ENCODE results near the gene ANKFN1. TPM values are rescaled to one million over a fixed set of nuclear protein-coding genes. Genes with fewer than 3 reads are reported as not detected.

ANKFN1 gene
- total RNA-seq, 1 donor from 2014 or later: 1.6 TPM

DNA sequence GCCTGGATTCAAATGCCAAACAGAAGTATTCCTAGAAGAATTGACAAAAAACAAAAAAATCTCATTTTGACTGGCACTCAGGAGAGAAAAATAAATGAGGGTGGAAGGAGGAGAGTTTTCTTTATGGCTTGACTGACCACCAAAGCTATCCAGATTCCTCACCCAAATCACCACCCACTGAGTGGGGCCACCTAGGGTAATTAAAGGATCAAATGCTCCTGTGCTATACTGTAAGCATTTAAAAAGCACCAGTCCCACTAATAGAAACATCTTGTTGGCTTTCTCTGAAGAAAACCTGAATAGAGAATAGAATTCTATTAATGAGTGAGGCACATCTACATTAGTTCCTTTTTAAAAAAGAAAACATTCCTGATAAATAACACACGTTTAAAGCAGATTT lies 163.3 kb downstream of the ANKFN1 start:
- intact Hi-C loops (cut with DNase I): no loop called here
- no peak for DNase-seq (ENCODE audit: low spot score)
- ATAC-seq: no peak

GRCh38 chr17:56317351-56318208 lies 164.3 kb downstream of the ANKFN1 start:
- intact Hi-C loops (cut with DNase I): no loop called here
- ATAC-seq: no peak
- DNase-seq (ENCODE audit: low spot score): no peak

- intact Hi-C loops (cut with DNase I): loop anchor here (1.0 kb wide), 1 partner anchor 17 kb away; no protein-coding TSS in a partner anchor
- no peak for DNase-seq (ENCODE audit: low spot score)
- ATAC-seq: peak; percentile 76
These were observed 166.3 kb downstream of the ANKFN1 start for GRCh38 chr17:56319531-56319930.

DNA sequence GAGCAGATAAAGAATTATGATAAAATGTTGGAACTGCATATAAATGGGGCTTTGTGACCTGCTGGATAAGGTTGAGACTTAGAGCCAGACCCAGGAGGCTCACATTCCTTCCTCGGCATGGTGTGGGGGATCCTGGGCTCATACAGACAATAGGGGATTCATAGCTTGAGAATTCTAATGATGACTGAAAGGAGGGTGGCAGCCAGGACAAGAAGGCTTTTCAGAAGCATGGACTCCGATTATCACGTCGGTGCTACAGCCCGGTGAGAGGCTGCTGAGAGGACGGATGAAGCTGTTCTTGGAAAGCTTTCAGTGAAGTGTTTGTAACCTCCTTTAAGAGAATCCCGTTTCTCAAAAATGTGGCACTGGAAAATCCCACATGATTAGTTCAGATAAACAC lies 167.2 kb downstream of the ANKFN1 start:
- ATAC-seq (no peak), DNase-seq (ENCODE audit: low spot score) (no peak)
- intact Hi-C loops (cut with DNase I): no loop called here

GRCh38 chr17:56322991-56323390 lies 169.7 kb downstream of the ANKFN1 start:
- ATAC-seq (no peak), DNase-seq (ENCODE audit: low spot score) (no peak)
- intact Hi-C loops (cut with DNase I): no loop called here

- intact Hi-C loops (cut with DNase I): no loop called here
- no peak for DNase-seq (ENCODE audit: low spot score)
- ATAC-seq: no peak
These were observed 171.4 kb downstream of the ANKFN1 start for GRCh38 chr17:56324676-56325075.

DNA sequence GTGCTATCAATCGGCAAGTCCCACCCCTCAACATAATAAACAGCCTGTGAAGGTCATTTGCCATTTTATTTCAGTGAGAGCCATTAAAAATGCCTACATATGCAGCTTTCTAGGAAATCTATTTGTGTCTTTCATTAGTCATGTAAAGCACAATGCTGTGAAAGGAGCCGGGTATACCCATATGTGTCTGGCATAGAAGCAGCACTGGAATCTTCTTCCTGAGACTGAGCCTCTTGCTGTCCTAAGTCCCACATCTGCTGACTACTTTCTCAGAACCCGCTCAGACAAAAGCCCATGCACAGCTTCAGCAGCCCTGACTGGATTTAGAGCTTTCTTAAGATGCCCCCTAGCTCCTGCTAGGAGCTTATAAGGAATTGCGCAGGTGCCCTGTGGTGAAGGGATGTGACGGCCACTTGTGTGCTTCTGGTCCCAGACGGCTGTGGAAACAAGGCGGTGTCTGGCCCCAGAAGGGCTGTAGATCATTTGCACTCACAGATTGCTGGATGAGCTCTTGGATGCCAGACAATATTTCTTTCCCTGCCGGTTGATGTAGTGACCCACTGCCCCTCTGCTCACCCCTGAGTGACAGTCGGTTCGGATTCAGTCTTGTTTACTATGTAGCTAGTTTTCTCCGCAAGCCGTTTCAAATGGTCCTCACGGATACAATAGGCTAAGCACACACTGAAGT lies 172.2 kb downstream of the ANKFN1 start:
- intact Hi-C loops (cut with DNase I): no loop called here
- ATAC-seq (no peak), DNase-seq (ENCODE audit: low spot score) (no peak)

GRCh38 chr17:56326001-56326359 lies 172.7 kb downstream of the ANKFN1 start:
- DNase-seq (ENCODE audit: low spot score): no peak
- ATAC-seq: no peak
- intact Hi-C loops (cut with DNase I): no loop called here

DNA sequence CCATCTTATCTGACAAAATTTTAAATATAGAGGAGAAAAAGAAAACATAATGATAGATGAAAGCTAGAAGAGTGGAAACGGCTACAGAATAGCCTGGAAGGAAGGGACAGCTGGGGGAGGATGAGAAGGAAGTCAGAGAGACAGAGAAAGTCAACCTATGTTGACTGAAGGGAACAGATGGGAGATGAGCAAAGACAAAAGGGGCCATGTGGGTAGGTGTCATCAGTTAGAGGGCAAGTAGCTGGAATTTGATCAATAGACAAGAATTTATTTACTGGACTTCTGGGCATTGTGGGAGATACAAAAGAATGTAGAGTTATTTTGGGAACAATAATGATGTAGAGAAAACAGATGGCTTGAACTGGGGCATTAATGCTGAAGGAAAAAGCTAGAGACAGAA lies 194.4 kb downstream of the ANKFN1 start:
- intact Hi-C loops (cut with DNase I): no loop called here
- DNase-seq (ENCODE audit: low spot score): no peak
- no peak for ATAC-seq

- DNase-seq (ENCODE audit: low spot score): no peak
- intact Hi-C loops (cut with DNase I): loop anchor here (10.0 kb wide), 1 partner anchor 384 kb away; no protein-coding TSS in a partner anchor
- ATAC-seq: no peak
These were observed 197.3 kb downstream of the ANKFN1 start for GRCh38 chr17:56350592-56350991.

DNA sequence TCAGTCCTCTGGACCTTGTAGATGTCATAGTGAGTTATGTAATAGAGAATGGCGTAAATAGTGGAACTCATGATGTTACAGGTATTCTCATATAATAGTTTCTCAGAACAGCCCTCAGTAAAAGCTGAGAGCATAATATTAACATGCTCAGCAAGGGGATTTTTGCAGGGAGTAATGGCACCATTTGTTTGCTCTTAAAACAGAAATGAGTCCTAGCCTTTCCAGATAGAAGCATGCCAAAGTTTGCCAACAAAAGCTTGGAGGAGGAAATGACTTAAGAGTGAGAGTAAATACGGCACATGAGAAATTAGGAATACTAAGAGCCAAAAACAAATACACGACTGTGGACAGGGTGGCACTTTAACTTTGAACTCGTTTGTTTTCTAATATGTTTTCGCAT lies 198.4 kb downstream of the ANKFN1 start:
- intact Hi-C loops (cut with DNase I): loop anchor here (10.0 kb wide), 1 partner anchor 383 kb away; no protein-coding TSS in a partner anchor
- no peak for DNase-seq (ENCODE audit: low spot score)
- ATAC-seq: no peak

DNA sequence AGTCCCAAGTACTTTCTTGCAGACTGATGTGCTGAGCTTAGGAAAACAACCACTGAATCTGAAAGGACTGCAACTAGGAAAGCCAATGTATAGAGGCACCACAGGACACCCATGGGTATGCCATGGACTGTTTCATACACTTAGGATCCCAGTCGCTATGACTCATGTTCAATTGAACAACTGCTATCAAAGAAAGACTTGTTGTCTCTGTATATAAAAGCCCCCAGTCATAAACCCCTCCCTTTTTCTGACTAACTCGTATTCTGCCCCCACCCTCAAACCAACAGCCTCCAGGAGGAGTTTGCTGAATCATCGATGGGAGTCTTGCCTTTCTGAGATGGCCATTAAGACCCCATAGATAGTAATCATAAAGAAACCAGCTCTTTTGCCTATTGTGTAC lies 205.4 kb downstream of the ANKFN1 start:
- no peak for DNase-seq (ENCODE audit: low spot score)
- no peak for ATAC-seq
- intact Hi-C loops (cut with DNase I): loop anchor here (10.0 kb wide), 1 partner anchor 376 kb away; no protein-coding TSS in a partner anchor

DNA sequence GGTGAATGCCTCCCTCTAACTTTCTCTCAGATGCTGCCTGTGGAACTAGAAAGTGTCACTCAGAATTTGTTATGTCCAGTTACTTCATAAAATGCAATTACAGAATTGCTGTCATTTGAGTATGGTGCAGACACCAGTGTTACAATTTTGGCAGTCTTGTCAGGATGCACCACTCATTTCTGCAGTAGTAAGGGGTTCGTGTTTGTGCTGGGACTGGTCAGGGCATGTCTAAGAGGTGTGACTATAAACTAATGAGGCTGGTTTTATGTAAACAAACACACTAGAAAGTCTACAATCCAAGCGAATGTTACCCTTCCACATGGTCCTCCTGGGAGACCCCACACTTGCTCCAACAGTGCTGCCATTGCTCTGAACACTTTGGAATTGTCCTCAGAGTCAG lies 206.2 kb downstream of the ANKFN1 start:
- intact Hi-C loops (cut with DNase I): loop anchor here (10.0 kb wide), 1 partner anchor 375 kb away; no protein-coding TSS in a partner anchor

GRCh38 chr17:56367366-56367765 lies 214.1 kb downstream of the ANKFN1 start:
- intact Hi-C loops (cut with DNase I): no loop called here

More for the DNA sequence above, 206.2 kb downstream of the ANKFN1 start:
- DNase-seq (ENCODE audit: low spot score) (no peak), ATAC-seq (no peak)

DNA sequence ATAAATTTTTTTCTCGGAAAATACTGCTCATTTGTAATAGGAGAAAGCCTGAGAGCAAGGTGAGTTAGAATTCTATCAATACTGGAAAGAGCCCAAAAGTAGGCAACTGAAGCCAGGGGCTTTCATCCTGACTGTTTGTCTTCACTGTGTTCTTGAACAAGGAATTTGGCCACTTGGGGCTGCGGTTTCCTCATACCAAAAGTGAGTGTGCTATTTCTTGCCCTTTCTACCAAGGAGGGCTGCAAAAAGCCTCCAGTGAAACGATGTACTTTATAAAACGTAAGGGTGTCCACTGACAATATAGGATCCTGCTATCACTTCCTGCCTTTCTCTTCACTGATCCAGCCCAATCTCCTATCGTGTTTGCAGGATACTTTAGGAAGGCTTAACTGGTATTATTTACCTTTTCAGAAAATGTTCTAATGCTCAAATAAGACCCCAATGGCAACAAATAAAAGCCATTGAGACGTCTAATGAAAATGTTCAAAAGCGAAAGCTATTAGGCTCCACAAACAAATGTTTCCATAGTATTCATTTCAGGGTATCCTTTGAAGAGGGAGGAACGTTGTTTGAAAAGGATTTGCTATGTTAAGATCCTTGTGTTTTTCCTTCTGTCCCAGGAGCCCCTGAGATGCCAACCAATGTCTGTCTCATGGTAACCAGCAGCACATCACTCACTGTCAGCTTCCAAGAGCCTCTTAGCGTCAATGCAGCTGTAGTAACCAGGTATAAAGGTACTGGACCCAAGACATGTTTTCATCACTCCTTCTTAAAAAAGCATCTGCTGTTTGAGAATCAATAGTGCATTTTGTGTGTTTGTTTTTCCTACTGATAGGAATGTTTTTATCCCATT lies 220.9 kb downstream of the ANKFN1 start:
- intact Hi-C loops (cut with DNase I): no loop called here
- ATAC-seq (no peak), DNase-seq (ENCODE audit: low spot score) (no peak)

More at GRCh38 chr17:56367366-56367765, 214.1 kb downstream of the ANKFN1 start:
- no peak for DNase-seq (ENCODE audit: low spot score)
- no peak for ATAC-seq

- intact Hi-C loops (cut with DNase I): no loop called here
- DNase-seq (ENCODE audit: low spot score) (no peak), ATAC-seq (no peak)
These were observed 236.1 kb downstream of the ANKFN1 start for GRCh38 chr17:56389356-56389755.

DNA sequence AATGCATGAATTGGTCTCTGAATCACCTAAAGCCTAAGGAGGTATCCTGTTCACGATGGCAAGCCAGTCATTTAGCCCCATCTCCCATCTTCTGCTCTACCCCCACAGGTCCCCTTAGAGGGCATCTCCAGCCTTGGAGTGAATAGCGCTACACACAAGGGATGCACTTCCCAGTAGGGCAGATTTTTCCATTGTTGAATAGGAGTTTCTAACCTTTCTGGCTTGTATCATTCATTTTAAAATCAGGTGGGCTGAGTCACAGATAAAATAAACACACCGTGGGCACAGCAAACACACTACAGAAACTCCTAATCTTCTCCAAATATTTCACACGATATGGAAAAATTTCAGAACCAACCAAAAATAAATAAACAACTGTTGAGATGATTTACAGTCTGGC lies 239.0 kb downstream of the ANKFN1 start:
- ATAC-seq (no peak), DNase-seq (ENCODE audit: low spot score) (no peak)
- intact Hi-C loops (cut with DNase I): no loop called here

- intact Hi-C loops (cut with DNase I): no loop called here
- no peak for ATAC-seq
- no peak for DNase-seq (ENCODE audit: low spot score)
These were observed 239.9 kb downstream of the ANKFN1 start for GRCh38 chr17:56393156-56393555.

DNA sequence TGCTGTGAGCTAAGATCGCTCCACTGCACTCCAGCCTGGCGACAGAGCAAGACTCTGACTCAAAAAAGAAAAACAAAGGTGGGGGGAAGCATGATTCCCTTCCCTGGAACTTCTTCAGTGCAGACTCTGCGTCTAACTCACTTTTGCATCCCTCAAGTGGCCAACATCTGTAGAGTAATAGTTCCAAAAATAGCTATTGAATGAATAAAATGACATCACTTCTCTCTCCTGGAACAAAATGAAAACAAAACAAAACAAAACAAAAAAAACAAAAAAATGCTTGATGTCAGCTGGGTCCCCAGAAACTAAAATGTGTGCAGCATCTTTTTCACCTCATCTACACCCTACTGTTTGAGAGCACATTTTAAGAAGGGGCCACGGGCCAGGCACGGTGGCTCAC lies 242.5 kb downstream of the ANKFN1 start:
- ATAC-seq: no peak
- intact Hi-C loops (cut with DNase I): no loop called here
- no peak for DNase-seq (ENCODE audit: low spot score)
